Colonic mucosa (tissue), 4 donors: ENCODE measurements around the gene TAAR6. TPM values are rescaled to one million over a fixed set of nuclear protein-coding genes. Genes with fewer than 3 reads are reported as not detected.
A peak's percentile ranks its signal among the peaks of the same experiment; 100 is the strongest.
"Not testable (repeated sequence)": the region's sequence is repeated elsewhere in the genome, so short reads cannot be mapped to it uniquely, and the experiment has no call there.

Experiments
- DNase-seq: peaks from one replicate; pipeline ENCODE4 v3.0.0-alpha.2; 2020
- H3K27ac ChIP-seq: fragments of 200-600 bp; one replicate; pipeline ENCODE4 v1.8.0; 2021
- H3K27me3 ChIP-seq: fragments of 200-600 bp; one replicate; pipeline ENCODE4 v1.8.0; 2021
- H3K36me3 ChIP-seq: fragments of 200-600 bp; one replicate; pipeline ENCODE4 v1.8.0; 2021
- H3K4me1 ChIP-seq: fragments of 200-600 bp; one replicate; pipeline ENCODE4 v1.8.0; 2021; ENCODE audit warnings: mild to moderate bottlenecking
- H3K4me3 ChIP-seq: fragments of 200-600 bp; one replicate; pipeline ENCODE4 v1.8.0; 2021
- H3K9ac ChIP-seq, 2 donors: one replicate each; pipeline ENCODE4 v1.7.0; 2013; ENCODE audit warnings: control low read depth in 2 of 2, low read depth in 2 of 2, low read length in 2 of 2
- H3K9me3 ChIP-seq: fragments of 200-600 bp; one replicate; pipeline ENCODE4 v1.8.0; 2021
- CTCF ChIP-seq: fragments of 200-600 bp; IDR thresholded peaks from one replicate; pipeline ENCODE4 v1.8.0; 2022; ENCODE audit warnings: antibody characterized with exemption, mild to moderate bottlenecking
- intact Hi-C: fragments of 100-400 bp; cut with DNase I; formaldehyde crosslinking; loops from one replicate; pipeline ENCODE4 v1.14.1; 2022
- total RNA-seq, 2 donors: library from RNA; stranded (reverse); fragmentation: NEBNext Ultra II Directional in 1 of 2; extraction: Animal tissue kit (Norgen Biotek cat#: 25700) in 1 of 2; gene quantifications; one replicate each; pipeline ENCODE4 v1.2.1, GENCODE V29; 2021
- donor health status: healthy.
- donor health status: DM: no; HTN: no; CAD: no.
- donor health status: DM: no; HTN: no; CAD: no.

TAAR6 gene
- total RNA-seq, 2 donors from 2014 or later, result not detected

- Histone ChIP-seq H3K27me3 (no peaks in the 10 kb centered on the region), H3K36me3 (no peaks in the 10 kb centered on the region), H3K9me3 (no peaks in the 10 kb centered on the region), H3K4me1 (no peaks in the 10 kb centered on the region), H3K27ac (no peak overlapping the region), H3K9ac (no peak overlapping the region), H3K4me3 (no peak overlapping the region)
- DNase-seq, result no peak
- TF ChIP-seq CTCF, result no peak
- intact Hi-C loops, result no loop called here
Measured at GRCh38 chr6:132527791-132528190, 42.3 kb upstream of the TAAR6 start.

- Histone ChIP-seq H3K36me3 (no peaks in the 10 kb centered on the region), H3K9me3 (no peaks in the 10 kb centered on the region), H3K27me3 (no peaks in the 10 kb centered on the region), H3K4me1 (no peaks in the 10 kb centered on the region), H3K9ac (no peak overlapping the region), H3K4me3 (no peak overlapping the region), H3K27ac (no peak overlapping the region)
- DNase-seq, result peak; percentile 74
- intact Hi-C loops, result loop anchor here (5.0 to 10.0 kb wide), 2 partner anchors 134 to 237 kb away; no protein-coding TSS in a partner anchor
- TF ChIP-seq CTCF, result peak; percentile 89
Measured at GRCh38 chr6:132530293-132530974, 39.7 kb upstream of the TAAR6 start.

GRCh38 chr6:132534546-132534945, 35.6 kb upstream of the TAAR6 start:
- not testable (repeated sequence) for H3K27ac ChIP-seq, H3K4me3 ChIP-seq, H3K4me1 ChIP-seq, H3K27me3 ChIP-seq, H3K9ac ChIP-seq, H3K9me3 ChIP-seq, DNase-seq, H3K36me3 ChIP-seq
- intact Hi-C loops, result loop anchor here (5.0 to 10.0 kb wide), 2 partner anchors 130 to 233 kb away; no protein-coding TSS in a partner anchor

GRCh38 chr6:132537145-132537544, 33.0 kb upstream of the TAAR6 start:
- no peak for DNase-seq
- Histone ChIP-seq H3K4me3 (no peak overlapping the region), H3K27ac (no peak overlapping the region), H3K9me3 (no peaks in the 10 kb centered on the region), H3K4me1 (no peaks in the 10 kb centered on the region), H3K9ac (no peak overlapping the region), H3K27me3 (no peaks in the 10 kb centered on the region), H3K36me3 (no peaks in the 10 kb centered on the region)
- intact Hi-C loops, result loop anchor here (10.0 kb wide), 1 partner anchor 128 kb away; no protein-coding TSS in a partner anchor
- no peak for TF ChIP-seq CTCF

GRCh38 chr6:132537977-132538376, 32.1 kb upstream of the TAAR6 start, which contains the start of gene TAAR9:
Gene TAAR9 (plus strand): TSS chr6:132538277. CDS start chr6:132538290, 13 bp downstream.
- Histone ChIP-seq H3K36me3 (no peaks in the 10 kb centered on the region), H3K9ac (no peak within 1 kb of the TSS), H3K27me3 (no peaks in the 10 kb centered on the region), H3K4me1 (no peaks in the 10 kb centered on the region), H3K9me3 (no peaks in the 10 kb centered on the region), H3K4me3 (no peak within 1 kb of the TSS), H3K27ac (no peak within 1 kb of the TSS)
- no peak for TF ChIP-seq CTCF
- intact Hi-C loops, result loop anchor here (10.0 kb wide), 1 partner anchor 127 kb away; no protein-coding TSS in a partner anchor
- DNase-seq, result no peak

GRCh38 chr6:132544826-132545225, 25.3 kb upstream of the TAAR6 start:
- Histone ChIP-seq H3K9ac (no peak overlapping the region), H3K4me3 (no peak overlapping the region), H3K4me1 (no peaks in the 10 kb centered on the region), H3K27me3 (no peaks in the 10 kb centered on the region), H3K9me3 (no peaks in the 10 kb centered on the region), H3K36me3 (no peaks in the 10 kb centered on the region), H3K27ac (no peak overlapping the region)
- TF ChIP-seq CTCF, result no peak
- intact Hi-C loops, result no loop called here
- no peak for DNase-seq
